Measurements from ENCODE around the gene ITGAD.
A peak's percentile ranks its signal among the peaks of the same experiment; 100 is the strongest.
"Not testable (repeated sequence)": the region's sequence is repeated elsewhere in the genome, so short reads cannot be mapped to it uniquely, and the experiment has no call there.

The ITGAD gene

DNA sequence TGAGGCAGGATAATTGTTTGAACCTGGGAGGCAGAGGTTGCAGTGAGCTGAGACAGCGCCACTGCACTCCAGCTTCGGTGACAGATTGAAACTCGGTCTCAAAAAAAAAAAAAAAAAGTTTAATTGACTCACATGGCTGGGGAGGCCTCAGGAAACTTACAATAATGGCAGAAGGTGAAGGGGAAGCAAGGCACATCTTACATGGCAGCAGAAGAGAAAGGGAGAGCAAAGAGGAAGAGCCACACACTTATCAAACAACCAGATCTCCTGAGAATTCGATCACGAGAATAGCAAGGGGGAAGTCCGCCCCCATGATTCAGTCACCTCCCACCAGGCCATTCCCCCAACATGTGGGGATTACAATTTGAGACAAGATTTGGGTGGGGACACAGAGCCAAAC, 52.8 kb downstream of the ITGAD start:
- CTCF ChIA-PET; H3K36me3 ChIP-seq (ENCODE audit: control insufficient read depth in 2 of 2, insufficient read depth in 1 of 2, low read length in 2 of 2); H3K27ac ChIP-seq (ENCODE audit: extremely low read depth, low read depth, low read length); H3K9me3 ChIP-seq (ENCODE audit: control insufficient read depth, insufficient read depth, low read depth, low read length); POLR2A ChIA-PET; H3K4me3 ChIP-seq (ENCODE audit: low read depth, low read length); H3K4me1 ChIP-seq (ENCODE audit: control insufficient read depth, insufficient read depth, low read length): not testable (repeated sequence)
- TF ChIP-seq SETDB1 (IDR thresholded peaks at IDR 0.05; ENCODE audit: insufficient read length, low read length), result peak; percentile 12

DNA sequence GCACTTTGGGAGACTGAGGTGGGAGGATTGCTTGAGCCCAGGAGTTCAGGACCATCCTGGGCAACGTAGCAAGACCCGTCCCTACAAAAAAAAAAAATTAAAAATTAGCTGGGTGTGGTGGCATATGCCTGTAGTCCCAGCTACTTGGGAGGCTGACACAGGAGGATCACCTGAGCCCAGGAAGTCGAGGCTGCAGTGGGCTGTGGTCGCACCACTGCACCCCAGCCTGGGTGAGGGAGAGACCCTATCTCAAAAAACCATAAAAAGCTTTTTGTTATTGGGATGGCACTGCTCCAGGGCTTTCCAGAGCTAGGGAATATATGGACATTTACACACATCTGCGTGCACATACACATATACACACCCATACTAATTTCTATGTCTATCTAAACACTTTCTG, 58.1 kb downstream of the ITGAD start:
- TF ChIP-seq ZBTB7A (tag by site-specific recombination; IDR thresholded peaks at IDR 0.05; ENCODE audit: low read depth) (no peak), ZFP37 (tag by site-specific recombination; IDR thresholded peaks at IDR 0.05) (no peak), YY1 (tag by site-specific recombination; IDR thresholded peaks at IDR 0.05) (no peak), ZIC2 (tag by site-specific recombination; IDR thresholded peaks at IDR 0.05) (no peak), KLF8 (tag by site-specific recombination; IDR thresholded peaks at IDR 0.05) (no peak), ZNF280D (tag by site-specific recombination; IDR thresholded peaks at IDR 0.05) (no peak), KLF9 (tag by site-specific recombination; IDR thresholded peaks at IDR 0.05; ENCODE audit: low read depth) (no peak), ZNF221 (tag by site-specific recombination; IDR thresholded peaks at IDR 0.05; ENCODE audit: borderline replicate concordance) (no peak), ZNF302 (tag by site-specific recombination; IDR thresholded peaks at IDR 0.05; ENCODE audit: low read depth) (no peak), ZNF19 (tag by site-specific recombination; IDR thresholded peaks at IDR 0.05; ENCODE audit: low read depth) (no peak), ZNF24 (tag by site-specific recombination; IDR thresholded peaks at IDR 0.05) (no peak), YY2 (tag by site-specific recombination; IDR thresholded peaks at IDR 0.05) (no peak), ZNF837 (tag by site-specific recombination; IDR thresholded peaks at IDR 0.05) (no peak), HOXD13 (CRISPR knock-in tag; IDR thresholded peaks at IDR 0.05; ENCODE audit: borderline replicate concordance) (no peak), GLIS2 (tag by site-specific recombination; IDR thresholded peaks at IDR 0.05) (no peak), ZNF140 (tag by site-specific recombination; IDR thresholded peaks at IDR 0.05) (no peak), ZNF580 (tag by site-specific recombination; IDR thresholded peaks at IDR 0.05) (no peak)
- TF ChIP-seq, protein P1, sequence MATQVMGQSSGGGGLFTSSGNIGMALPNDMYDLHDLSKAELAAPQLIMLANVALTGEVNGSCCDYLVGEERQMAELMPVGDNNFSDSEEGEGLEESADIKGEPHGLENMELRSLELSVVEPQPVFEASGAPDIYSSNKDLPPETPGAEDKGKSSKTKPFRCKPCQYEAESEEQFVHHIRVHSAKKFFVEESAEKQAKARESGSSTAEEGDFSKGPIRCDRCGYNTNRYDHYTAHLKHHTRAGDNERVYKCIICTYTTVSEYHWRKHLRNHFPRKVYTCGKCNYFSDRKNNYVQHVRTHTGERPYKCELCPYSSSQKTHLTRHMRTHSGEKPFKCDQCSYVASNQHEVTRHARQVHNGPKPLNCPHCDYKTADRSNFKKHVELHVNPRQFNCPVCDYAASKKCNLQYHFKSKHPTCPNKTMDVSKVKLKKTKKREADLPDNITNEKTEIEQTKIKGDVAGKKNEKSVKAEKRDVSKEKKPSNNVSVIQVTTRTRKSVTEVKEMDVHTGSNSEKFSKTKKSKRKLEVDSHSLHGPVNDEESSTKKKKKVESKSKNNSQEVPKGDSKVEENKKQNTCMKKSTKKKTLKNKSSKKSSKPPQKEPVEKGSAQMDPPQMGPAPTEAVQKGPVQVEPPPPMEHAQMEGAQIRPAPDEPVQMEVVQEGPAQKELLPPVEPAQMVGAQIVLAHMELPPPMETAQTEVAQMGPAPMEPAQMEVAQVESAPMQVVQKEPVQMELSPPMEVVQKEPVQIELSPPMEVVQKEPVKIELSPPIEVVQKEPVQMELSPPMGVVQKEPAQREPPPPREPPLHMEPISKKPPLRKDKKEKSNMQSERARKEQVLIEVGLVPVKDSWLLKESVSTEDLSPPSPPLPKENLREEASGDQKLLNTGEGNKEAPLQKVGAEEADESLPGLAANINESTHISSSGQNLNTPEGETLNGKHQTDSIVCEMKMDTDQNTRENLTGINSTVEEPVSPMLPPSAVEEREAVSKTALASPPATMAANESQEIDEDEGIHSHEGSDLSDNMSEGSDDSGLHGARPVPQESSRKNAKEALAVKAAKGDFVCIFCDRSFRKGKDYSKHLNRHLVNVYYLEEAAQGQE (tag by site-specific recombination; IDR thresholded peaks at IDR 0.05), result no peak
- H3K4me3 ChIP-seq (ENCODE audit: low read depth, low read length), result no peak overlapping the region
- peaks cover 10% of the 10 kb centered on the region for H3K4me1 ChIP-seq (ENCODE audit: control insufficient read depth, insufficient read depth, low read length)
- no peak overlapping the region for H3K27ac ChIP-seq (ENCODE audit: extremely low read depth, low read depth, low read length)
- ChIA-PET POLR2A (interaction anchor here (0.5 to 1.5 kb wide), 7 partner anchors 8 to 333 kb away, joined by 3 to 6 read pairs (median 5); partner anchors contain the start of genes ARMC5, FUS, KAT8 and ZNF843), CTCF (interaction anchor here (0.6 to 5.3 kb wide), 10 partner anchors 8 to 417 kb away, joined by 3 to 27 read pairs (median 4); partner anchors contain the start of gene ZNF843)
- peaks cover 0 to 7% of the 10 kb centered on the region in 2 experiments; a peak in 1 of 3 replicates for H3K36me3 ChIP-seq (ENCODE audit: control insufficient read depth in 2 of 2, insufficient read depth in 1 of 2, low read length in 2 of 2)
- H3K9me3 ChIP-seq (ENCODE audit: control insufficient read depth, insufficient read depth, low read depth, low read length), result no peaks in the 10 kb centered on the region
